ENCODE measurements around the gene ENO3.

DNA sequence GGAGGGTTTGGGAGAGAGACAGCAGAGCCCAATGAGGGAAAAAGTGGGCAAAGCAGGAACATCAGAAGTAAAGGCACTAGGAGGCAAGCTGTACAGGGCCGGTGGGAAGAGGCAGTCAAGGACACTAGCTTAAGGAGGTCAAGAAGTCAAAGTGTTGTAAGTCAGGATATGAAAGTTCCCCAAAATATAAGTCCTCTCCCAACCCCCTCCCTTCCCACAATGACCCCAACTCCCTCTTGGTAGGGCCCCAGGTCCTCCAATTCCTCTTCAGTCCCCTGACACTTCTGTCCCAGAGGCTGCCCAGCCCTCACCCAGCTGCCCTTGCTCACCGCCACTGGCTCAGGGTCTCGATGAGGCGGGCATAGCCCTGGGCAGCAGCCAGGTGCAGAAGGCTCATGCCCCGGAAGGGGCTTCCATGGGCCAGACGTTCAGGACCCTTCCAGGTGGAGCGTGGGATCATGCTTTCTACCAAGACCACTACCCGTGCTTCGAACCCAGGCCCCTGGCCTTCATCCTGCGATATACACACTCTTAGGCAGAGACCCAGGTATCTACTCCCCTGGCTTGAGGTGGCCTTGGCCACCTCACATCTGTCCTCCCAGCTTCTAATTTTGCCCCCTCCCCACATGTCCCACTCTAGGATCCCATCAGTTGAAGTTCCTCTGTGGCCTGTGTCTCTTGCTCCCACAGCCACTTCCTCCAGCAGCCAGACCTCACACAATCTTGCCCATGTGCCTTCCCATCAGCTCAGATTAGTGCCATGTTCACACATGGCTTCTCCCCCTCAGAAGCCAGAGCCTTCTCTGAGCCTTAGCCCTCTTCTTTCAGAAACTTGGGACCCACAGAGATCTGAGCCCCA is 22.6 kb downstream of the ENO3 start:
- TF ChIP-seq POLR2A (IDR thresholded peaks at IDR 0.05) (no peak), CTCF (IDR thresholded peaks at IDR 0.05) (no peak)
